SK-N-SH (cell line): ENCODE data around the gene ANAPC2. TPM values are rescaled to one million over a fixed set of nuclear protein-coding genes. Genes with fewer than 3 reads are reported as not detected.

Experiments
- CTCF ChIA-PET: fragments of 300-600, 350-600 bp; formaldehyde crosslinking; extraction: SDS; loops from one replicate; lab custom pipeline; 2021; lab: Yijun Ruan, JAX
- POLR2A ChIA-PET: fragments of 350-600 bp; sonication (Branson Sonifier 250); formaldehyde crosslinking; extraction: SDS; loops from one replicate; lab custom pipeline; 2020; ENCODE audit warnings: antibody characterized with exemption, inconsistent platforms; lab: Yijun Ruan, JAX
- DNase-seq: peaks from one replicate; pipeline ENCODE4 v3.0.0; 2012
- H2AFZ ChIP-seq: fragments of 200-600 bp; sonication (generic); 2 replicates; pipeline ENCODE4 v1.8.1; 2016; ENCODE audit warnings: antibody characterized with exemption, mild to moderate bottlenecking, low read depth
- H3F3A ChIP-seq: fragments of 200-600 bp; sonication (generic); replicated peaks from 2 replicates; pipeline ENCODE3; 2016; ENCODE audit warnings: antibody characterized with exemption, mild to moderate bottlenecking; ENCODE audit not compliant: insufficient read depth
- H3K27ac ChIP-seq, 2 experiments: fragments of 200-500 bp in 1 of 2; fragments of 200-600 bp in 1 of 2; sonication (Bioruptor generic) in 1 of 2; sonication (generic), shearing (Covaris generic) in 1 of 2; 2 replicates each; pipeline versions ENCODE4 v1.5.1 to v1.6.1; 2014 to 2016; ENCODE audit warnings: low read depth in 2 of 2, inconsistent platforms in 1 of 2, low read length in 1 of 2, mild to moderate bottlenecking in 1 of 2, mixed read lengths in 1 of 2
- H3K27me3 ChIP-seq: fragments of 200-600 bp; sonication (generic), shearing (Covaris generic); 2 replicates; pipeline ENCODE4 v1.6.1; 2016; ENCODE audit warnings: mixed run types; ENCODE audit not compliant: insufficient read depth
- H3K36me3 ChIP-seq, 2 experiments: fragments of 200-500 bp in 1 of 2; fragments of 200-600 bp in 1 of 2; sonication (Bioruptor generic) in 1 of 2; sonication (generic) in 1 of 2; replicated peaks in 1 of 2; 2 replicates each; pipeline versions ENCODE3 to v1.5.1; 2014 to 2016; ENCODE audit warnings: low read length in 1 of 2, mild to moderate bottlenecking in 1 of 2; ENCODE audit not compliant: insufficient read depth in 2 of 2, control insufficient read depth in 1 of 2
- H3K4me1 ChIP-seq, 2 experiments: fragments of 200-500 bp in 1 of 2; fragments of 200-600 bp in 1 of 2; sonication (Bioruptor generic) in 1 of 2; sonication (generic), shearing (Covaris generic) in 1 of 2; 2 replicates each; pipeline versions ENCODE4 v1.5.1 to v1.6.1; 2014 to 2016; ENCODE audit warnings: low read depth in 1 of 2, low read length in 1 of 2, mixed run types in 1 of 2; ENCODE audit not compliant: insufficient read depth in 2 of 2, control insufficient read depth in 1 of 2
- H3K4me2 ChIP-seq: fragments of 200-600 bp; sonication (generic), shearing (Covaris generic); 2 replicates; pipeline ENCODE4 v1.6.1; 2017; ENCODE audit warnings: mixed run types
- H3K4me3 ChIP-seq, 2 experiments: fragments of 200-500 bp in 1 of 2; fragments of 200-600 bp in 1 of 2; sonication (Bioruptor generic) in 1 of 2; sonication (generic), shearing (Covaris generic) in 1 of 2; 2 replicates each; pipeline versions ENCODE4 v1.5.1 to v1.8.1; 2014 to 2016; ENCODE audit warnings: low read depth in 2 of 2, inconsistent platforms in 1 of 2, low read length in 1 of 2, mild to moderate bottlenecking in 1 of 2, mixed read lengths in 1 of 2, moderate library complexity in 1 of 2
- H3K79me2 ChIP-seq: fragments of 200-600 bp; sonication (generic); 2 replicates; pipeline ENCODE4 v1.8.1; 2017; ENCODE audit warnings: mild to moderate bottlenecking; ENCODE audit not compliant: insufficient read depth
- H3K9ac ChIP-seq: fragments of 200-600 bp; sonication (generic); 2 replicates; pipeline ENCODE4 v1.6.1; 2017; ENCODE audit warnings: mixed run types
- H3K9me2 ChIP-seq: fragments of 200-600 bp; sonication (generic); 2 replicates; pipeline ENCODE4 v1.6.1; 2017; ENCODE audit warnings: mixed run types
- H3K9me3 ChIP-seq: fragments of 200-600 bp; sonication (generic); 2 replicates; pipeline ENCODE4 v1.6.1; 2017; ENCODE audit warnings: mixed run types, mild to moderate bottlenecking, moderate library complexity
- H4K20me1 ChIP-seq: fragments of 200-600 bp; sonication (generic); 2 replicates; pipeline ENCODE4 v1.6.1; 2017; ENCODE audit warnings: mild to moderate bottlenecking, mixed run types; ENCODE audit not compliant: insufficient read depth
- CHD2 ChIP-seq: fragments of 150-350 bp; IDR thresholded peaks from 2 replicates; pipeline ENCODE4 v1.6.1; 2018; ENCODE audit warnings: low read length; ENCODE audit not compliant: partially characterized antibody
- ELF1 ChIP-seq: IDR thresholded peaks from 2 replicates; pipeline ENCODE4 v1.4.0; 2012
- EP300 ChIP-seq, 2 experiments: IDR thresholded peaks; 2 replicates each; pipeline versions ENCODE4 v1.4.0 to v1.6.1; 2012; ENCODE audit warnings: borderline replicate concordance in 1 of 2, low read depth in 1 of 2, low read length in 1 of 2
- EZH2phosphoT487 ChIP-seq: fragments of 200-600 bp; sonication (generic); IDR thresholded peaks from 2 replicates; pipeline ENCODE4 v1.6.1; 2017; ENCODE audit warnings: low read depth, mixed run types, mild to moderate bottlenecking, antibody characterized with exemption, moderate library complexity, borderline replicate concordance
- FOSL2 ChIP-seq: IDR thresholded peaks from 2 replicates; pipeline ENCODE4 v1.4.0; 2012; ENCODE audit warnings: low read depth, mild to moderate bottlenecking, moderate library complexity, borderline replicate concordance
- FOXJ3 ChIP-seq: sonication (generic); formaldehyde crosslinking; IDR thresholded peaks from 2 replicates; pipeline ENCODE4 v1.5.1; 2020; ENCODE audit warnings: mild to moderate bottlenecking, missing genetic modification reagents
- GATA2 ChIP-seq: sonication (generic); formaldehyde crosslinking; IDR thresholded peaks from 2 replicates; pipeline ENCODE4 v1.5.0; 2020; ENCODE audit warnings: mild to moderate bottlenecking, missing genetic modification reagents
- MXI1 ChIP-seq: IDR thresholded peaks from 2 replicates; pipeline ENCODE4 v1.6.1; 2012; ENCODE audit warnings: mild to moderate bottlenecking, low read depth, low read length, improper control_type of control experiment
- NRF1 ChIP-seq: IDR thresholded peaks from 2 replicates; pipeline ENCODE4 v1.6.1; 2012; ENCODE audit warnings: low read depth, mild to moderate bottlenecking, low read length
- POLR2AphosphoS5 ChIP-seq: IDR thresholded peaks from 2 replicates; pipeline ENCODE4 v1.6.1; 2012; ENCODE audit warnings: low read depth, low read length
- REST ChIP-seq: IDR thresholded peaks from 2 replicates; pipeline ENCODE4 v1.6.1; 2012; ENCODE audit warnings: mild to moderate bottlenecking, low read depth, low read length, moderate library complexity
- YY1 ChIP-seq: IDR thresholded peaks from 2 replicates; pipeline ENCODE4 v1.4.0; 2012; ENCODE audit warnings: low read depth, mild to moderate bottlenecking
- WGBS: methylation state at CpG from one replicate; pipeline ENCODE4 v1.1.6; 2017; ENCODE audit warnings: low lambda C conversion rate; 5-methylcytosine and 5-hydroxymethylcytosine counted together
- polyA plus RNA-seq, 3 experiments: library from polyadenylated mRNA; depleted of rRNA; stranded (reverse); fragments of >200 nt; gene quantifications; 2 replicates each; pipeline ENCODE4 v1.2.3, GENCODE V29; 2012
- TF ChIP-seq, protein P1 (sequence below): fragments of 150-350 bp; IDR thresholded peaks from 2 replicates; pipeline ENCODE4 v1.6.1; 2017; ENCODE audit warnings: antibody characterized with exemption, low read length, low read depth, borderline replicate concordance

ANAPC2 gene
- polyA plus RNA-seq, 1 of the 3 experiments (the other 2 are of a cell fraction), result 35.1 TPM

DNA sequence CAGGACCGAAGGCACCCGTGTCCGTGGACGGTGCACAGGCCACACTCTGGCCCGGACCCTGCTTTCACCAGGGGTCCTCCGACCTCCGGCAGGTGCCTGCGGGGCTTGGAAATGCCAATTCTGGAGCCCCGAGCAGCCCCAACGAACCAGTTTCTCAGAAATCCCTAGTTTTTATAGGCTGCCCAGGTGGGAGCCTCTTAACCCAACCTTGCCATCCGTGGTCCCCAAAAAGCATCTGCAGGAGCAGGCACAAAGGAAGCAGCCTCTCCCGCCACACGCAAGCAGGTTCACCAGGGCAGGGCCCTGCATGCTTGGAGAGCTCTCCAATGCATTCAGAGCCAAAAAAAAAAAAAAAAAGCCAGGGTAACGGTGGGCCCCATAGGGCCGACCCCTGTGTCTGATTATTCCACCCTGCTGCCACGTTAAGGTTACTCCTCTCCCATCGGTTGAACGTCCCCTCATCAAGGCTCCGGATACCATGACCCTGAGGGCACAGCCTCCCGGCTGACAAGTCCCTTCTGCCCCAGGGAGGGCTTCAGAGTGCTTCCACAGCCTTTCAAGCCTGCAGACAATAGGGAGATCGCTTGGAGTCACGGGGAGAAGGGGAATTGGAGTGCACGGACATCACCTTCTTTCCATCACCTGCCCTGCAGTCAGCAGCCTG lies 13.0 kb upstream of the ANAPC2 start:
- H3K27ac ChIP-seq, result peak overlapping the region; percentile 46 to 87; a peak in 3 of 4 replicates

More for the DNA sequence above, 13.0 kb upstream of the ANAPC2 start:
- H3K4me2 ChIP-seq, result peak overlapping the region; percentile 99
- H3K9me3 ChIP-seq, result no peaks in the 10 kb centered on the region
- peak overlapping the region; percentile 70 to 83 for H3K4me3 ChIP-seq
- no peak for DNase-seq
- peaks cover 17 to 49% of the 10 kb centered on the region in 2 experiments; a peak in 3 of 4 replicates for H3K4me1 ChIP-seq
- peak overlapping the region; percentile 66; the same call in 1 of the 2 replicates for H3K9ac ChIP-seq
- no peaks in the 10 kb centered on the region for H3K36me3 ChIP-seq
- CTCF ChIA-PET, result interaction anchor here (0.9 to 1.4 kb wide), 7 partner anchors 12 to 172 kb away, joined by 3 to 6 read pairs (median 3); partner anchors contain the start of genes NRARP and UAP1L1
- H2AFZ ChIP-seq, result peak overlapping the region; percentile 83; the same call in 1 of the 2 replicates
- TF ChIP-seq YY1 (no peak), ELF1 (no peak), NRF1 (no peak), POLR2AphosphoS5 (no peak), MXI1 (no peak), REST (no peak), CHD2 (no peak), GATA2 (CRISPR knock-in tag) (no peak), EZH2phosphoT487 (no peak), FOSL2 (no peak), FOXJ3 (CRISPR knock-in tag) (no peak), EP300 (IDR thresholded peaks at IDR 0.05; ENCODE audit: borderline replicate concordance in 1 of 2, low read depth in 1 of 2, low read length in 1 of 2) (no peak)
- TF ChIP-seq, protein P1, sequence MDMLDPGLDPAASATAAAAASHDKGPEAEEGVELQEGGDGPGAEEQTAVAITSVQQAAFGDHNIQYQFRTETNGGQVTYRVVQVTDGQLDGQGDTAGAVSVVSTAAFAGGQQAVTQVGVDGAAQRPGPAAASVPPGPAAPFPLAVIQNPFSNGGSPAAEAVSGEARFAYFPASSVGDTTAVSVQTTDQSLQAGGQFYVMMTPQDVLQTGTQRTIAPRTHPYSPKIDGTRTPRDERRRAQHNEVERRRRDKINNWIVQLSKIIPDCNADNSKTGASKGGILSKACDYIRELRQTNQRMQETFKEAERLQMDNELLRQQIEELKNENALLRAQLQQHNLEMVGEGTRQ, result no peak
- TF ChIP-seq, all 33 proteins: peak for 0
- Histone ChIP-seq H3K9me2 (no peaks in the 10 kb centered on the region), H3F3A (peaks cover 14% of the 10 kb centered on the region), H3K79me2 (peaks cover 83% of the 10 kb centered on the region), H4K20me1 (peaks cover 28% of the 10 kb centered on the region), H3K27me3 (no peaks in the 10 kb centered on the region)
- 52% methylated on average over 14 of the region's 23 CpGs for WGBS
- POLR2A ChIA-PET, result interaction anchor here (0.6 to 1.4 kb wide), 8 partner anchors 9 to 221 kb away, joined by 3 to 9 read pairs (median 4); partner anchors contain the start of gene SSNA1
